Immature natural killer cell (primary cell): Measurements from ENCODE around the gene DOCK10. TPM values are rescaled to one million over a fixed set of nuclear protein-coding genes. Genes with fewer than 3 reads are reported as not detected.

Experiments
- DNase-seq, 3 donors: peaks; one replicate each; pipeline ENCODE4 v3.0.0; 2022; ENCODE audit warnings: mixed read lengths in 1 of 3
- H3K27ac Mint-ChIP-seq, 6 donors: one replicate each; pipeline ENCODE4 v1.8.0; 2020; ENCODE audit warnings: mixed read lengths in 6 of 6, mild to moderate bottlenecking in 5 of 6, inconsistent platforms in 4 of 6, moderate library complexity in 3 of 6
- H3K27me3 Mint-ChIP-seq, 3 donors: one replicate each; pipeline ENCODE4 v1.8.0; 2020 to 2021; ENCODE audit warnings: low read depth in 3 of 3, mild to moderate bottlenecking in 3 of 3, mixed read lengths in 3 of 3, moderate library complexity in 3 of 3, inconsistent platforms in 1 of 3
- H3K36me3 Mint-ChIP-seq, 3 donors: one replicate each; pipeline ENCODE4 v1.8.0; 2020; ENCODE audit warnings: mixed read lengths in 3 of 3, inconsistent platforms in 2 of 3, mild to moderate bottlenecking in 2 of 3
- H3K4me1 Mint-ChIP-seq, 2 donors: one replicate each; pipeline ENCODE4 v1.8.0; 2020; ENCODE audit warnings: inconsistent platforms in 2 of 2, mild to moderate bottlenecking in 2 of 2, mixed read lengths in 2 of 2, moderate library complexity in 1 of 2
- H3K4me3 Mint-ChIP-seq, 5 donors: one replicate each; pipeline ENCODE4 v1.8.0; 2020; ENCODE audit warnings: mild to moderate bottlenecking in 5 of 5, mixed read lengths in 5 of 5, inconsistent platforms in 3 of 5, moderate library complexity in 3 of 5
- H3K9me3 Mint-ChIP-seq, 6 donors: one replicate each; pipeline ENCODE4 v1.8.0; 2020; ENCODE audit warnings: mild to moderate bottlenecking in 6 of 6, mixed read lengths in 6 of 6, inconsistent platforms in 4 of 6, moderate library complexity in 3 of 6
- polyA plus RNA-seq, 3 donors: library from polyadenylated mRNA; unstranded; fragments of 300-500 nt; fragmentation: Illumina TruSeq; gene quantifications; one replicate each; pipeline ENCODE4 v1.2.3, GENCODE V29; 2021

DOCK10 gene
- polyA plus RNA-seq, 3 donors from 2014 or later = 10.2 to 61.9 (median 22.9) TPM

GRCh38 chr2:225019105-225019504 is 23.2 kb downstream of the DOCK10 start:
- peaks cover 55 to 89% of the 10 kb centered on the region in 2 donors for H3K4me1 Mint-ChIP-seq
- H3K27ac Mint-ChIP-seq = peak overlapping the region; percentile 51 to 84 (median 74)
- no peaks in the 10 kb centered on the region for H3K9me3 Mint-ChIP-seq
- H3K4me3 Mint-ChIP-seq = peak overlapping the region in 3 of 5 donors; percentile 27 to 54 (median 48)
- no peaks in the 10 kb centered on the region for H3K27me3 Mint-ChIP-seq
- peaks cover 0 to 4% (median 0%) of the 10 kb centered on the region in 3 donors for H3K36me3 Mint-ChIP-seq
- no peak for DNase-seq

DNA sequence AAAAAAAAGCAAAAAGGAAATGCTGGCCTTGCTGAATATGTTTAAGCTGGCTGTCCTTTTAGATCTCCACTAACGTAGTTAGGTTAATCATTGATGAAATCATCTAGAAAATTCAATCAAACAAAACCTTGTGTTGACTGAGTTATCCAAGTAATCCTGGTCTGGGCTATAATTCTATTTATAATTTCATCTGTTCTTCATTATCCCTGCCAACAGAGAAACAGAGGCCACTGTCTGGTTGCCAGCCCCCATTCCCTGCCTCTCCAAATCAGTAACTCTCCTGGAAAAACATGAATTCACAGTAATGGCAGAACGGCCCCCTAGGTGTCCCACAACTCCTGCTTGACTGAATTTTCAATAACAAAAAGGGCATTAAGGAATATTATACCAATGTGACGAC is 24.6 kb downstream of the DOCK10 start:
- Mint-ChIP-seq H3K4me3 (no peak overlapping the region), H3K4me1 (peaks cover 53 to 89% of the 10 kb centered on the region in 2 donors), H3K9me3 (no peaks in the 10 kb centered on the region), H3K27me3 (no peaks in the 10 kb centered on the region), H3K27ac (peak overlapping the region in 4 of 6 donors; percentile 32 to 65 (median 35)), H3K36me3 (no peaks in the 10 kb centered on the region)
- DNase-seq = no peak

- Mint-ChIP-seq H3K27ac (peak overlapping the region in 1 of 6 donors; percentile 73), H3K27me3 (no peaks in the 10 kb centered on the region), H3K9me3 (no peaks in the 10 kb centered on the region), H3K4me3 (no peak overlapping the region), H3K36me3 (no peaks in the 10 kb centered on the region), H3K4me1 (peaks cover 50 to 89% of the 10 kb centered on the region in 2 donors)
- no peak for DNase-seq
These were observed 25.1 kb downstream of the DOCK10 start for GRCh38 chr2:225017098-225017685.

DNA sequence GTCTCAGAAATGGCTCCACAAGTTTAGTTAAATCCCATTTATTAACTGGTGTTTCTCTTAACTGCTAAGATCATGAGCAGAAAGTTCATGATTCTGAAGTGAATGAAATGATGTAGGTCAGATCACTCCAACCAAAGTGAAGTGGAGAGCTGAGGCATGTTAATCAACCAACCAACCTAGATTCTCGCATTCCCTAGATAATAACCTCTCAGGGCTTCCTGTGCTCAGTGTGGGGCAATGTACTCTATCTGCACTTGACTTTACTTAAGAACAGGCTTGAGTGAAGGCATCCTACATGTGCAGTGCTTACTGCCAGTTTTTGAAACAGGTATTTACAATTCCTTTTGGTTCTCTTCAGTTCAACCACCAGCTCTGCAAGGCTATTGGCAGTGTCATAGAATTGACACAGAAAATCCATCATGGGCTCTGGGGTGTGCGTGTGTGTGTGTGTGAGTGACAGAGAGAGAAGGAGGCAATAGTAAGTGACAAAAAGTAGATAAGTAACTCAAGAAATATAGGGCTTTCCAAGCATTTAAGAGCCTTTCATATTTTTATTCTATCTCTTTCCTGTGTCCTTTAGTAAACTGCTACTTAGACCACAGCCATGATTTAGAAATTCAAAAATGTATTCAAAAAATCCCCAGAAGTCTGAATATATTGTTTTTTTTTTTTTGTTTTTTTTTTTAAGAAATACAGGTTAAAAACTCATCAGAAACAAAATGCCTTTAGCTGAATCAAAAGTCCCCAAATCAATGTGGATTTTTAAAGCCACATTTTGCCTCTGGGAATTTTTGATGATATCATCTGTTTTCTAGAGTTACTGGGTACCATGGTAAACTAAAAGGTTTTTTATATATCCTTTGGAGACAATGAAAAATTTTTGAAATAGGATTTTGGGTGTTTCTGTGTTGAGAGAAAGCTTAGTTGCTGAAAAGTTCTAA is 28.6 kb downstream of the DOCK10 start:
- H3K36me3 Mint-ChIP-seq = no peaks in the 10 kb centered on the region
- no peaks in the 10 kb centered on the region for H3K9me3 Mint-ChIP-seq
- no peak overlapping the region for H3K4me3 Mint-ChIP-seq
- H3K4me1 Mint-ChIP-seq = peaks cover 46 to 90% of the 10 kb centered on the region in 2 donors
- no peaks in the 10 kb centered on the region for H3K27me3 Mint-ChIP-seq
- H3K27ac Mint-ChIP-seq = peak overlapping the region; percentile 23 to 79 (median 60)
- DNase-seq = no peak

DNA sequence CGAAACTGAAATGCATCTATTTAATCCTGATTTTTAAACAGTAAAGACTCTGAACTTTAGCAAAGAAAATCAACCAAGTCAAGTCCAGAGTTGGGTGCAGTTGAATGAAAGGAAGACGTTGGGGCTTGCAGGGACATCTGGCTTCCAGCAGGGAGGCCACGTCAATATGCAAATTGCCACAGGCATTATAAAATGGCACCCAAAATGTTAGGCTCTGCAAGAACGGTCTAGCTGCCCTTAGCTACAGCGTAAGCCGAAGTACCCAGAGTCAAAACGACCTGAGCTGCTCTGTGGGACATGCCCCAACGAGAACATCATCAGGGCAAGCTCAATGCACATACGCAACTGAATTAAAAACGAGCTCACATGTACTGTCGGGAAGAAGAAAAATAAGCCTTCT is 30.7 kb downstream of the DOCK10 start:
- H3K27ac Mint-ChIP-seq = peak overlapping the region in 1 of 6 donors; percentile 56
- DNase-seq = no peak
- no peaks in the 10 kb centered on the region for H3K36me3 Mint-ChIP-seq

GRCh38 chr2:225010804-225011203 is 31.5 kb downstream of the DOCK10 start:
- Mint-ChIP-seq H3K27me3 (no peaks in the 10 kb centered on the region), H3K9me3 (no peaks in the 10 kb centered on the region), H3K36me3 (no peaks in the 10 kb centered on the region), H3K4me1 (peaks cover 65 to 99% of the 10 kb centered on the region in 2 donors), H3K27ac (peak overlapping the region in 5 of 6 donors; percentile 19 to 72 (median 22)), H3K4me3 (no peak overlapping the region)
- DNase-seq = no peak

More for the DNA sequence above, 30.7 kb downstream of the DOCK10 start:
- H3K9me3 Mint-ChIP-seq = no peaks in the 10 kb centered on the region
- H3K4me1 Mint-ChIP-seq = peaks cover 58 to 95% of the 10 kb centered on the region in 2 donors
- H3K4me3 Mint-ChIP-seq = no peak overlapping the region
- no peaks in the 10 kb centered on the region for H3K27me3 Mint-ChIP-seq

GRCh38 chr2:225009768-225010167 is 32.5 kb downstream of the DOCK10 start:
- Mint-ChIP-seq H3K27ac (peak overlapping the region; percentile 49 to 82 (median 72)), H3K4me3 (no peak overlapping the region), H3K36me3 (no peaks in the 10 kb centered on the region), H3K4me1 (peaks cover 70 to 98% of the 10 kb centered on the region in 2 donors), H3K9me3 (no peaks in the 10 kb centered on the region), H3K27me3 (no peaks in the 10 kb centered on the region)
- no peak for DNase-seq

DNA sequence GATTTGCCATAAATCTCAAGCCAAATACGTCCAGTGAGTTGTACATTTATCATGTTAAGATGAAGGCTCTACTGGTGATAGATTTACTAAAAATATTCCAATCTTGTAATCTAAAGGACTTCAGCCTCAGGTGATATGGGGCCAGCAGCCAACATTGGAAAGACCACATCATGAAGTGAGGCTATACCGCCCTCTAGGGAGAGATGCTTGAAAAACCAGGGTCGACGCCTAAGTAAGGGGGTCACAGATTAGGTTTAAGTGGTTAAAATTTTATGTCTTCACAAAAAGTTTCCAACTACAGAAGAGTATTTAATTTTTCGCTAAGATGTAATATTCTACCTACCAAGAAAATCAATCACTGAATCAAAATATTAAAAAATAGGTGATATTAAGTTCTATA is 33.3 kb downstream of the DOCK10 start:
- DNase-seq = peak in 1 of 3 donors; percentile 21
- peaks cover 76 to 98% of the 10 kb centered on the region in 2 donors for H3K4me1 Mint-ChIP-seq
- H3K27ac Mint-ChIP-seq = peak overlapping the region in 5 of 6 donors; percentile 20 to 83 (median 49)
- no peak overlapping the region for H3K4me3 Mint-ChIP-seq
- no peaks in the 10 kb centered on the region for H3K9me3 Mint-ChIP-seq
- no peaks in the 10 kb centered on the region for H3K27me3 Mint-ChIP-seq
- H3K36me3 Mint-ChIP-seq = no peaks in the 10 kb centered on the region

DNA sequence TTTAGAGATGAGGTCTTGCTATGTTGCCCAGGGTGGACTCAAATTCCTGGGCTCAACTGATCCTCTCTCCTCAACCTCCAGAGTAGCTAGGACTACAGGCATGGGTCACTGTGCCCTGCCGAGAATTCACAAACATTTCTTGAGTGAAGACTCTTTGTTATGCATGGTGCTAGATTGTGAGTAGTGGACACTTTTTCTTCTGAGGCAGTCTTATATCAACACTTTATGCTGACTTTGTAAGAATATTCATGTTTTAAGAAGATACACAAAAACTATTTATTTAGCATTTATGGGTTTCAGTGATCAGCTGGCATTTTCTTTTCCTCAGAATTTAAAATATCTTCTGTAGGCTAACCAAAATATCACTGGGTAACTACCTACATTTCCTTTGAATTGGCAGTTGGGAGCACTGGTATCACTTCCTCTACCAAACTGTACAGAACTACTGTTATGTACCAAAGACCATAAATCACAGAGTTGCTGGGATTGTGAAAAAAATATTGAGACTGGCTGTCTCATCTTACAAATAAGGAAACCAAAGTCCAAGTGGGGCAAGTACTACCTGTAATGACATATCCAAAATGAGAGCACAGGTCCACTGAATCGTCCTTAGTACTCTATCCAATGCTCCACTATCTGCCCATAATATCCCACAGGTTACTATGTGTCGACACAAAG is 34.0 kb downstream of the DOCK10 start:
- Mint-ChIP-seq H3K27me3 (no peaks in the 10 kb centered on the region), H3K4me3 (no peak overlapping the region), H3K36me3 (no peaks in the 10 kb centered on the region), H3K4me1 (peaks cover 76 to 98% of the 10 kb centered on the region in 2 donors), H3K9me3 (no peaks in the 10 kb centered on the region), H3K27ac (peak overlapping the region in 5 of 6 donors; percentile 20 to 83 (median 49))
- no peak for DNase-seq

GRCh38 chr2:225006730-225007129 is 35.5 kb downstream of the DOCK10 start:
- no peak for DNase-seq
- Mint-ChIP-seq H3K4me1 (peaks cover 85 to 98% of the 10 kb centered on the region in 2 donors), H3K27ac (peak overlapping the region; percentile 5 to 73 (median 52)), H3K9me3 (no peaks in the 10 kb centered on the region), H3K27me3 (peaks cover 0 to 2% (median 0%) of the 10 kb centered on the region in 3 donors), H3K36me3 (no peaks in the 10 kb centered on the region), H3K4me3 (peak overlapping the region in 1 of 5 donors; percentile 6)

- no peak for DNase-seq
- Mint-ChIP-seq H3K4me3 (no peak overlapping the region), H3K9me3 (no peaks in the 10 kb centered on the region), H3K4me1 (peaks cover 85 to 98% of the 10 kb centered on the region in 2 donors), H3K27ac (peak overlapping the region in 2 of 6 donors; percentile 39 to 50), H3K27me3 (peaks cover 0 to 2% (median 0%) of the 10 kb centered on the region in 3 donors), H3K36me3 (no peaks in the 10 kb centered on the region)
These were observed 37.7 kb downstream of the DOCK10 start for GRCh38 chr2:225004597-225004996.

DNA sequence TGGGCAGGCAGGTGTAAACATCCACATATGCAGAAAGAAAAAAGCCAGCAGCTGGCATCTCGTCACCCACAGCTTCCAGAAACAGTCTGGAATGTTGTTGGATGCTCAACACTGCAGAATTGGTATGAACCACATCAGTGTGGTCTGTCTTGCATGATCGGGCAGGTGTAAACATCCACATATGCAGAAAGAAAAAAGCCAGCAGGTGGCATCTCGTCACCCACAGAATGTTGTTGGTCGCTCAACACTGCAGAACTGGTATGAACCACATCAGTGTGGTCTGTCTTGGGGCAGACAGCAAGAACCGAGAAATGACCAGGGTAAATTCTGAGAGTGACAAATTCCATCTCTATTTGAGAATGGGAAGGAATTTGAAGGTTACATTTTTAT is 39.6 kb downstream of the DOCK10 start:
- Mint-ChIP-seq H3K27me3 (peaks cover 0 to 2% (median 0%) of the 10 kb centered on the region in 3 donors), H3K4me3 (peak overlapping the region in 4 of 5 donors; percentile 18 to 53 (median 30)), H3K9me3 (no peaks in the 10 kb centered on the region), H3K4me1 (peaks cover 79 to 98% of the 10 kb centered on the region in 2 donors), H3K36me3 (no peaks in the 10 kb centered on the region), H3K27ac (peak overlapping the region; percentile 59 to 87 (median 84))
- peak in 2 of 3 donors; percentile 33 to 41 for DNase-seq

DNA sequence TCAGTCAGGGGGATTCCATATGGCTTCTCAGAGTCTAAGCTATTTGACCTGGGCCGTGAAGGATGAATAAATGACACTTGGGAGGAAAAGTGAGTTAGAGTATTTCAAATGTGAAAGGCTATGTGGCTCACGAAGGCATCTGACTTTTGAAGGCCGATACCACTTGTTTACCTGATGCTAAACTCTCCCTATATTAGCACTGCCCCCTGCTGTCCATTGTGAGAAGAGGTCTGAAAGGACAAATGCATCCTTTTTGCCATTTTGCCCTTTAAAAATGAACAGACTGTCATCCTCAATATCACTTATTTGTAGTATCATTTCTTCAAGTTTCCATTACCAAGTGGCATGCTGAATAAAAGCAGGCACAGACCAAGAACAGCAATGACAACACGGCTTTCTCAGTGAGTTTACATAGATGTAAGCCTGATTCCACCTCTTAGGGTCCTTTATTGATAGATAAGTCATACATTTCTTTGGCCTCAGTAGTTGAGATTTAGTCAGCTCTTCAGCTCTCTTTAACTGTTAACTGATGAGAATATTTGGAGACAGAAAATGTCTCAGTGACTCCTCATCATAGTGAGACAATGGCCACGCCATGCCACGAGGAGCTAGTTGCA is 40.1 kb downstream of the DOCK10 start:
- Mint-ChIP-seq H3K4me3 (peak overlapping the region; percentile 18 to 53 (median 44)), H3K27ac (peak overlapping the region; percentile 59 to 87 (median 84)), H3K4me1 (peaks cover 79 to 98% of the 10 kb centered on the region in 2 donors), H3K9me3 (no peaks in the 10 kb centered on the region), H3K27me3 (peaks cover 0 to 2% (median 0%) of the 10 kb centered on the region in 3 donors), H3K36me3 (no peaks in the 10 kb centered on the region)
- peak; percentile 63 to 72 (median 68) for DNase-seq
